GM21390 (cell line): ENCODE measurements around the gene CLDN14.

Experiments
- ATAC-seq: cut with Tn5 transposase; IDR thresholded peaks from one replicate; pipeline ENCODE4 v1.9.1; 2021; ENCODE audit not compliant: unreplicated experiment

Gene CLDN14, protein sequence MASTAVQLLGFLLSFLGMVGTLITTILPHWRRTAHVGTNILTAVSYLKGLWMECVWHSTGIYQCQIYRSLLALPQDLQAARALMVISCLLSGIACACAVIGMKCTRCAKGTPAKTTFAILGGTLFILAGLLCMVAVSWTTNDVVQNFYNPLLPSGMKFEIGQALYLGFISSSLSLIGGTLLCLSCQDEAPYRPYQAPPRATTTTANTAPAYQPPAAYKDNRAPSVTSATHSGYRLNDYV

DNA sequence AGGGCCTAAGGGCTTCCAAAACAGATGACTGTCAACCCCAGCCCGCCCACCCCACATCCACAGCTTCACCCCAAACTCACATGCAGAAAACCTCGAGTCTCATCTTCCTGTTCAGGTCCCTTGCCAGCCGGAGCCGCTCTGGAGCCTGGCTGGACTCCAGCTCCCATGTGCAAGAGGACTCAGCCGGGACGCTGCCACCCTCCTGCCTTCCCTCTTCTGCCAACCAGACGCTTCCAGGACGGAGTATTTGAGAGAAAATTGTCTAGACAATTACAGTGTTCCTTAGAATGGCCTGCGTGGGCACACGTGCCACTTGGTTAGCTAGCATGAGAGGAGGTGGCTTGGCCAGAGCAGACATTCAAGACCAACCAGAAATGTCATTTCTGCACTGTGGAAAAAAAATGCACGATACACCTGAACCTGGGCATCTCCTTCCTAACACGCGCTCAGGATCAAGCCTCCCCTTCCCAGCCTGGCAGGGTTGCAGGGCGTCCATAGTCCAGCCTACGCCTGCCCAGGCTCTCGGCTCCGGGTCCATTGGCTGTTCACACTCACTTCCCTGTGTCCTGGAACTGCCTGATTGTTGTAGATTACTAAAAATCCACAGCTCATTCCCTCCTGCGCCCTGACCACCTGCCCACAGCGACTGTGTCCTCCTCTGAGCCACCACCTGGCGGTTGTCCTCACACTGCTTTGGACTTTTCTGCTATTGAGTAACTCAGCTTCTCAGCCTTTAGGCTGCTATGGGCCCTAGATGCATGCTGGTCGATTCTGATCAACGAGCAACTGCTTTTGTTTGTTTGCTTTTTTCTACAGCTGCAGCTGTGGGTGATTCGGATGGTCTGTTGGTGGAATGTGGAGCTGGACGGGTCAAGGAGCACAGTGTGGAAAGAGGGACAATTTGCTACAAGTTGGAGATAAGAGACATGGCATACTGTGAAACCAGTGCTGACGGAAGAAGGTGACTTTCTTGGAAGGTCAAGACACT lies at the start of gene CLDN14:
Gene CLDN14, minus strand, starts transcription at position 708 of the 988 bp plus-strand sequence. CDS start 18,427 bp downstream, outside the sequence.
- no peak for ATAC-seq

DNA sequence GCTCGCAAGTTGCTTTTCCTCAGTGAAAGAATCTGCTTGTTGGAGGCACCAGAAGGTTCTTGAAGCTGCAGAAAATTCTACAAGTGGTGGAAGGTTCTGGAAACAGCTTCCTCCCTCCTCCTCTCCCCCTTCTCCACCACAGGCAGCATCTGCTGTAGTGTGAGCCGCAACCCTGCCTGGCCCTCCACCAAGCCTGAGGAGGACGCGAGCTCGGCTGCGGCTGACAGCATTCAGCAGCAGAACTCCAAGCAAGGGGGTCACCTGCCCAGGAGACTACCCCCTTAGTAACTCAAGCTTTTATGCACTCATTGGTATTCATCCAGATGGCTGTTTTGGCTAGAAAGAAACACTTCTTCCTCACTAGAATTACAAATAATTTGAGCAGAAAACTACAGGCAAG lies 48.8 kb upstream of the CLDN14 start:
- ATAC-seq, result no peak

DNA sequence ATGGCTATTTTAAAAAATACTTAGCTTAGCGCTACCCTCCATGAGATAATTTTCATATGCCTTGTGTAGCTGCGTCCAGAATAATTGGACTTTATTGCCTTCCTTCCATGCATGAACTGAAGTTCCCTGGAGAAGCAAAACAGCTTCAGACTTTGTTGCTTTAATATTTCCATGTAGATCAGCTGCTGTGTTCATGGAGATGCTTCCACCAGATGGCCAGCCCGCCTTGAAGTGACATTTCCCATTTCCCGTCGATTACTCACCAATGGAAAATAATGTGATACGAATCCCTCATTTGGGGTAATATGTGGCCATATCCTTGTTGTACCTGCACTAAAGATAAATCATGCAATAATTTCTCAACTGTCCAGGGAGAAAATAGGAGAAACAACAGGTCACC lies 47.4 kb upstream of the CLDN14 start:
- no peak for ATAC-seq

DNA sequence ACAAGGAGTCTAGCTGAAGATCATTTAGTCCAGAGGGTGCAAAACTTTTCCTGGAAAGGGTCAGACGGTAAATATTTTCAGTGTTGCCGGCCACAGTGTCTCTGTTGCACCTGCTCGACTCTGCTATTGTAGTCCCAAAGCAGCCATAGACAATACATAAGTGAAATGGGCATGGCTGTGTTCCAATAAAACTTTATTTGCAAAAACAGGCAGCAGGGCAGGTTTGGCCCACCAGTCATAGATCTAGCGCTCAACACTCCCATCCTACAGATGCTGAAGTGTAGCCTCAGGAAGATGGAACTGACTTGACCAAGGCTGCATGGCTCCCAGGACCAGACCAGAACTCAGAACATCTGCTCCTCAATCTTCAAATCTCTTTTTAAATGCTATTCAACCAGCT lies 46.2 kb upstream of the CLDN14 start:
- no peak for ATAC-seq

DNA sequence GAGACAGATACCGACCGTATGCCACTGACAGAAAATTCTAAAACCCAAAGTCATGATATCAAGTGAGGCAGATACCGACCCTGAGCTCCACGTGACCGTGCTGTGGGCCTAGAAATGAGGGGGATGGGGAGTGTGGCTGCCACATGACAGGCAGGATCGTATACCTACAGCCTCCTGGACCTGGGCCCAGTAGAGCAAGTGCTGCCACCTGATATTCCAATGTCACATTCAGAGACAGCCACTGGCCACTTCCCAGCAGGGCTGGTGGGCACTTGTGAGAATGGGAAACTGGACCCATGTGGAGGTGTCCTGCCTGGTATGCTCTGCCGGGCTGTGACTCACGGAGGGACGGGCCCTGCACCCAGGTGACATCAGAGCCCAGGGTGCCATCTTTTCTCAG lies 44.6 kb upstream of the CLDN14 start:
- ATAC-seq, result no peak

DNA sequence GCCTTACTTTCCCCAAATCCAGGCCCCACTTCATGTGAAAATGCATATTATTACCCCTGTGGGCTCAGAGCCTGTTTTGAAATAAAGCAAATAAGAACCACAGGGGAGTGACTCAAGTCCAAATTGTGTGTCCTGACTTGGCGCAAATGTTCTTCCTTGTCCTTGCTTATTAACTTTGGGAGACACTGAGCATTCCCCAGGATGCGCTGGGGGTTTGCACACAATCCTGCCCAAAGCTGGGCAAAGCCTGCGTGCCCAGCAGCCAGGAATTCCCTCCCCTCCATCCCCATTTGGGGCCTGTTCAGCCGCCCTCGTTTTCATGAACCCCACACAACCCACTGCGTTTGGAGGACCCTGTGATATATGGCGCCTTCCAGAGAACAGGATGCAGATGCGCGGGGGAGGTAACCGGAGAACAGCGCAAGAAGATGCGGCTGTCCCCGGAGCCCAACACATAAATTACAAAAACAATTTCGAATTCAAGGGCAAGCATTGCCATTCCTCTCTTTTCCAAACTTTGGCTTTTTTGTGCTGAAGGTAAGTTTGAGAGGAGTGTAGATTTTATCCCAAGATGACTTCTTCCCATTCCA lies 42.4 kb upstream of the CLDN14 start:
- no peak for ATAC-seq

DNA sequence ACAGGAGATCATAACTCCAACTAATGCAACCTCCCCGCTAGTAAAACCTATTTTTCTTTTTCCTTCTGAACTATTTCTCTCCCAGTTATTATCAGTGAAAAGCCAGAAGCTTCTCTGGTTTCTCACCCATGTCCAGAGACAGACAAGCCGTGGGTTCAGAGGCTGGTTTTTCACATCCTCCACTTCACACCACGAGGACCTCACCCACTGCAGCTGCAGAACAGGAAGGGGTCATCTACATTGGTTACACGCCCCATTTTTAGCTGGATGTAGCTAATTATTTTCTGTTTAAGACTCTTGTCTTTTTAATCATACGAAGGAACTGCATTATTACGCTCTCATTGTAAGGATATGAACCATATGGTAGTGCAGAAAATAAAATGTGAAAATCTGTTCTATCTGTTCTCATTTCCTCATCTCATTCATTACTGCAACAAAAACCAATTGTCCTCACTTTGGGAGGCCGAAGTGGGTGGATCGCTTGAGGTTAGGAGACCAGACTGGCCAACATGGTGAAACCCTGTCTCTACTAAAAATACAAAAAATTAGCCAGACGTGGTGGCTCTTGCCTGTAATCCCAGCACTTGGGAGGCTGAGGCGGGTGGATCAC lies 39.1 kb upstream of the CLDN14 start:
- ATAC-seq, result no peak

DNA sequence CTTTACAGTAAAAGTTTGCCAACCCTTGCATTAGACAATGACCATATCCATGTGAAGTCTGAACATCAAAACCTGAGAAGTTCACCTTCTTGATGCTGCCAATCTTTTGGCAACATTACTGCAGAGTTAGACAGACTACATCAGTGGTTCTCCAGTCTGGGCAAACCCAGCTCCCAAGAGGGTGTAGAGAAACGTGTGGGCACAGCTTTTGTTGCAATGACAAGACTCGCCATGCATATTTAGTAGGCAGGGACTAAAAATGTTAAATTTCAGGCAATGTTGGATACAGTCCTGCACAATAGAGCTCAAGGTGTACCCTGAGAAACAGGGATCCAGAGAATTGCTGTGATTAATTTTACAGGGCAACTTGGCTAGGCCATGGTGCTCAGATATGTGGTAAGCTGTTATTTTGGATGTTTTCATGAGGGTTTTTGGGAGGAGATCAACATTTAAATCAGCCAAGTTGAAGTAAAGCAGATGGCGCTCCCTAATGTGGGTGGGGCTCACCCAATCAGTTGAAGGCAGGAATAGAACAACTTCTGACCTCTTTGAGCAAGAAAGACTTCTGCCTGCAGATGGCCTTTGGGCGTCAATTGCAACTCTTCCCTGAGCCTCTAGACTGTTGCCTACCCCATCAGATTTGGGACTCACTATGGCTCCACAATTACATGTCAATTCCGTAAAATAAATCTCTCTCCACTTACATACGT lies 37.6 kb upstream of the CLDN14 start:
- no peak for ATAC-seq

DNA sequence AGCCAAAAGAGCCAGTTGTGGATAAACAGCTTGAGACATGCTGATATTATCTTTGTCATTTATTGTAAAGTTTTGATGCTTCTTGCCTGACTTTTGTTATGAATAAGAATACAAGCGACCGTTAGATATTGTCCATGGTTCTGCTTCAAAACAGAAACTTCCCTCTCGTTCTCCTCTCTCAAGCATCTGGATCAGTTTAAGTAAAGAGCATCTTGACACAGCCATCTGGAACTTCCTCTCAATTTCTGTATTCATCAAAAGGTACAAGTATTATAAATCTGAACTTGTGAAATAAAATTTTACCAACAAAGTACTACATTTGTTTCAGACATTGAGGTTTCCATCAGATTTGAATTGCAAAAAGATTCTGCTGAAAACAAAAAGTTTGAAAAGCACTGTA lies 36.4 kb upstream of the CLDN14 start:
- ATAC-seq, result no peak

DNA sequence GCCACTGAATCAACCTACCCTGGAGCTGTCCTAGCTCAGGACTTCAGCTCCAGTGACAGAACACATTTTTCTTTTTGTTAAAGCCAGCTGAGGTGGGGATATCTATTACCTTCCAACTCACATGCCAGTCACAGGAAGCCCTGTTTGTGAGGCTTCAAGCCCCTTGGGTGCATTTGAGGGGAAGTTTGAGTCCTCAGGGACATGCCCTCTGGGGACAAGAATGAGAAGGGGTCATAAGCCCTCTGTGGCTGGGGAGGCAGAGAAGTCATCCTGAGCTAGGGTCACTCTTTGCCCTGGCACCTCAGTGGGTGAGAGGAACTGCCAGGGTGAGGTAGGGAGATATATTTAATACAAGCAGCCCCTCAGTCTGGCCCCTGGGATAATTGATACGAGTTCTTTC lies 33.5 kb upstream of the CLDN14 start:
- ATAC-seq, result no peak

DNA sequence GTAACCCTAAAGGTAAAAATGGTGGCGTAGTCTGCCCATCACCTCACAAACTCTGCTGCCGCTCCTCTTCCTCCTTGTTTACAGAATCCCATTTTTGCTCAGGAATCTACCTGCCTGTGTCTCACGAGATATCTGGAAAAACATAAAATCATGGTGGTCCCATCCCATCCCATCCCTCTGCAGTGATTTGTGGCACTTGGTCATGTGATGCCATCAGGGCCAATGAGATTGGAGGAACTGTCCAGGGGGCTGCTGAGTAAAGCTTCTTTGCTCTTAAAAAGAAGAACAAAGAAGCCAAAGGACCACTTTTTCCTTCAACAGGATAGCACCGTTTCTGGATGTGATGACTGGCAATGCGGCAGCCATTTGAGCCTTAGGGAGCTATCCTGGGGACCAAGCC lies 33.0 kb upstream of the CLDN14 start:
- no peak for ATAC-seq

DNA sequence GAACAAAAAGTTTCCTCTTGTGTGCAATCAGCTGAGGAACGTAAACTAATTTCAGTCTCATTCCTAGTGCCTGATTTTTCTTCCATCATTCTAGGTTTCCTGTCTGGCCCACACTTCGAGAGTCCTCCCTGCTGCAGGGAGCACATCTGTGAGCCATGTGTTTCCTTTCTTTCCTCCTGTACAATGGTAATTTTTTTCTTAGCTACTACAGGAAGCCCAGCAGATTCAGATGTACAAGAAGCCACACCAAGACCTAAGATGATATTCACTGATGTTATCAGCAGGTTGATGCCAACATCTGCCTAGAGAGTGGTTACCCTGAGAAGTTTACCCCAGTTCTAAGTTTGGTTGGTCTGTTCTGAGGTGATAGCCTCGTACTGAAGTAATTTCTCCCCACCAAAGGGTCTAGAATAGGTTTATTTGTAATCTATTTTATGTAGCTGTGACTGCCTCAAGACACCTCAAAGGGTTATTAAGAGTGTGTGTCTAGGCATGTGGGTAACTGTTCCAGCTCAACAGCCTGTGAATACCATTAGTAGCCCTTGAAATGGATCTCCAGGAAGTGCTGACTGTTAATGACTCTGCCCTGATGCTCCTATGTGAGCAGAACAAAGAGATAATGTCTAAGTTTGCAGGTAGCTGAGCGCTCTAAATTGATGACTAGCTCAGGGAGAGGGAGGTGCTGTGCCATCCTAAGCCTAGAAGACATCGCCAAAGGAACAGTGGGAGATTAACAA lies 31.7 kb upstream of the CLDN14 start:
- ATAC-seq, result no peak

DNA sequence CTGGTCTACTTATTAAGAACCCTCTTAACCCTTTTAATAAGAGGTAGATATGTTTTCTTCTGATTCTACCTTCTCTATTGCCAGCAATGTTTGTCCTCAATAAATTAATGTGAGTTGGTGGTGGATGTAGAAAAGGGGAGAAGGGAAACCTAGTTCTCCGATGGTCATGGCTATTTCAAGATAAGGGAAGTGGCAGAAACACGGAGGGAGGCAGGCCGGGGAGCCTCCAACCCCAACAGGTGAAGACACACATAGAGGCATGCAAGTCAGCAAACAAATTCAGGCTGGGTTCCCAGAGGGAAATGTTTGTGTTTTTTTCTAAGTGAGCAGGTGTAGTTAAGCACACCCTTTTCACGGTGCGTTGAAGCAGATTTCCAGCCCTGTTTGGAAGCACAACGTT lies 31.0 kb upstream of the CLDN14 start:
- ATAC-seq, result no peak

DNA sequence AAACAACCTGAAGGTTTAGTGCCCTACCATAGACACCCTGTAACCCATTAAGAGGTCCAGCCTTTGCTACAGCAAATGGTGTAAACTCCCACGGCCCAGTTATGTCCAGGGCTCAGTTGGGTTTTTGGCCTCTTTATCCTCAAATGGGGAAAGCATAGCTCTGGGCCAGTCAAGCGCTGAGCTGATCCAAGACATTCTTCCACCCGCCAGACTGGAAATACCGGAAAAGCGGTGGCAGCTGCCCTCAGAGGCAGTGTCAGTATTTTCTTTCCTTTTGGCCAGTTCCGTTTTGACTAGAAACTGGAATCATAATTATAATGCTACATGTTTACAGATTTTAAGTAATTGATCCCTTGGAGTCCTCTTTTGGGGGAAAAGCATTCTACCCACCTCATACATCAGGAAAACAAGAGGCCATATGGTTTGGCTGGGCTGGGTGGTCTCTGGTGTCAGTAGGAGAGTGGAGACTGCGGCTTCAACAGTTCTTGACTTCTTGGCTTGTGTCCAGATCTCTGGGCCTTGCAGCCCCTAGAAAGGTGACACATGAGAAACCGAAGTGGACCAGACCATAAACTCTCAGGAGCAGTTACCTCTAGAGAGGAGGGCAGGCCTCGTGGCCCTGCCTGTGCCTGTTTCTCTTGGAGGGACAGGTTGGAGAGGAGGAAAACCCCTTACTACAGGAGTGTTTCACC lies 30.2 kb upstream of the CLDN14 start:
- no peak for ATAC-seq

DNA sequence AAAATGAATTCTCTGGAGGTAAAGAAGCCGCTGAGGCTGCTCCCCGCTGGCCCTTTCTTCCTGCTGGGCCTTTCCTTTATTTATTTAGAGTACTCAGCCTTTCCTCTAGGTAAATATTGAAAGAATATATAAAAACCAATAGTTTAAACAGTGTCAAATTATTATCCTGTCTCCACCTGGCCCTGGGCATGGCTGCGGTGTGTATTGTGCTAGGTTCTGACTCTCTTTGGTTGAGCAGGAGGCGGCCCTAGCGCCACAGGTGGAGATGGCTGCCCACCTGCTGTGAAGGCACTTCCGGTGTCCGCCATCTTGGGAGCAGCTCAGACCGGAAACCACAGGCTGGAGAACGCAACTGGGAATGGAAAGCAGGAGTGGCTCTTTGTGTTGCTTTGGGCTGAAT lies 29.0 kb upstream of the CLDN14 start:
- ATAC-seq, result no peak

DNA sequence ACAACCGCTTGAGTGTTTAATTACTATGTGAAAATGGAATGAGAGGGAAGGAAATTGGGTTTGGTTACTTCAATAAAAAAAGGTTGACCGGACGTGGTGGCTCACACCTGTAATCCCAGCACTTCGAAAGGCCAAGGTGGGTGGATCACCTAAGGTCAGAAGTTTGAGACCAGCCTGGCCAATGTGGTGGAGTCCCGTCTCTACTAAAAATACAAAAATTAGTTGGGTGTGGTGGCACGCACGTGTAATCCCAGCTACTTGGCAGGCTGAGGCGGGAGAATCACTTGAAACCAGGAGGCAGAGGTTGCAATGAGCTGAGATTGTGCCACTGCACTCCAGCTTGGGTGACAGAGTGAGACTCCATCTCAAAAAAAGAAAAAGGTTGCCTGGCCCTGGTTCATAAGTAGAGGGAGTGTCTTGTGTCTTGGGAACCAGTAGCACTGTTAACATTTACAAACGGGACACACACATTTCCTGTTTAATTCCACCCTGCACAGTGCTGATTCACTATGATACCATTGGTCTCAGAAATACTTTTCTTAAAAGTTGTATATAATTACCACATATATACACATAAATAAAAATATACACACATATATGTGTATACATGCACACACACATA lies 27.6 kb upstream of the CLDN14 start:
- no peak for ATAC-seq

DNA sequence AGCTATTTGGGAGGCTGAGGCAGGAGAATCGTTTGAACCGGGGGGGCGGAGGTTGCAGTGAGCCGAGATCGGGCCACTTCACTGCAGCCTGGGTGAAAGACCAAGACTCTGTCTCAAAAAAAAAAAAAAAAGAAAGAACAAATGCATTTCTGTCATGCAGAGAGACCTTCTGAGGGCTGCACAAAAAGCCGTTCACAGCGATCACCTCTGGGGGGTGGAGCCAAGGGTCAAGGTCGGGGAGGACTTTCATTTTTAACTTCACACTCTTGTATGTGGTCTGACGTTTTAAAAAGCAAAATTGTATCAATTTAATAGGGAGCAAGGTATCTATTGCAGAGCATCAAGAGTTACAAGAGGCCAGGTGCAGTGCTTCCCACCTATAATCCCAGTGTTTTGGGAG lies 26.6 kb upstream of the CLDN14 start:
- no peak for ATAC-seq

DNA sequence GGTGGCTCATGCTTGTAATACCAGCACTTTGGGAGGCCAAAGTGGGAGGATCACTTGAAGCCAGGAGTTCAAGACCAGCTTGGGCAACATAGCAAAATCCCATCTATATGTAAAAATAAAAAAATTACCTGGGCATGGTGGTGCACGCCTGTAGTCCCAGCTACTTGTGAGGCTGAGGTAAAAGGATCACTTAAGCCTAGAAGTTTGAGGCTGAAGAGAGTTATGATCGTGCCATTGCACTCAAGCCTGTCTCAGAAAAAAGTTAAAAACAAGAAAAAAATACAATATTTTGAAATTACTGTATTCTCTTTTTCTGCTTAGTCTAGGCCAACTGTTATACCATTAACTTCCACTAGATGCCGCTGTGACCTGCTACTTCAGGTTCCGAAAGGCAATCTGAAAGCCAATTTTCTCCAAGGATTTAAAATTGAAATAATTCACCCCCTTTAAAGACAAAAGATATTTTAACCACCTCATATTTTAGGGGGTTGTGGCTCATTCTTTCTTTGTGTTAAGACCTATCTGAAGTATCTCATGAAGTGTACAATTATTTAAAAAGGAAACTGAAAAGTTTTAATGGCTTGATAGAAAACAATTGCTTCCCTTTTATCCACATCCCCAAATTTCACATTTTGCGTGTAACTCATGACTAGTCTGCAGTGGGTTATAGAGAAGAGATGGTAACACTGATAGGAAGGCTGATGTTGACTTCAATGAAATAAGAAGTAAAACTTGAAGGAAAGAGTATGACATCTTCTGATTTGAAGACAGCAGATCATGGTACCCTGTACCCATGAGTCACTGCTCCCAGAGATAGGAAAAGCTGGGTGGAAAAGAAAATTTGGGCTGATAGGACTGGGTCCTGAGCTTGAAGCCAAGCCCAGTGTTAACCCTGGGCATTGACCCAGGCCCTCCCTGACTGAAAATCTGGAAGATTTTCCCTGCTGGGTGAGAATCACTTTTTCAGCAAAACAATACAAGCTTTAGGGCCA lies 24.4 kb upstream of the CLDN14 start:
- no peak for ATAC-seq
